ENCODE measurements around the gene MYOG. TPM values are rescaled to one million over a fixed set of nuclear protein-coding genes. Genes with fewer than 3 reads are reported as not detected.

The MYOG gene
- total and polyA plus RNA-seq, 2 experiments from 2014 or later: not detected

DNA sequence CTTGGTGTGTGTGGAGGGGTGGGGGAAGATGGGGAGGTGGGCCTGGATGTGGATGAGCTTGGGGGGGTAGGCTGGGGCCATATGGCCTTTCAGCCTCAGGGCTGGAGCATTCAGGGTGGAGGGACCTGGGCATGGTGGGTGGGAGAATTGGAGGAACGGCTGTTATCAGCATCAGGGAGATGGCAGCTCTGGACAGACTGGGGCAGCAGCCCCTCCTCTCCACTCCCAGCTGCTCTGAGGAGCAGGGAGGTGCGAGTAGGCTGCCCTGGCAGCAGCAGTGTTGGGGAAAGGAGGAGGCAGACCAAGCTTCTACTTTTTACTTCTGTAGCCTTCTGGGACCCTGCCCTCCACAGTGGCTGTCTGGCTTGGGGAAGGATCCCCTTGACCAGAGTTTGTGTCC is 49.3 kb downstream of the MYOG start:
- H3K9me3 ChIP-seq (ENCODE audit: low read depth): no peaks in the 10 kb centered on the region
- no peak overlapping the region for H3K27ac ChIP-seq
- H3K4me2 ChIP-seq: no peak overlapping the region
- H3K4me1 ChIP-seq (ENCODE audit: insufficient read depth): peaks cover 22% of the 10 kb centered on the region
- H2AFZ ChIP-seq: no peak overlapping the region
- no peaks in the 10 kb centered on the region for H3K79me2 ChIP-seq
- no peaks in the 10 kb centered on the region for H3K27me3 ChIP-seq
- no peaks in the 10 kb centered on the region for H3K36me3 ChIP-seq (replicated peaks; ENCODE audit: insufficient read depth, low read depth)
- no peak for TF ChIP-seq EZH2phosphoT487 (IDR thresholded peaks at IDR 0.05; ENCODE audit: low read depth, severe bottlenecking, unreplicated experiment)
- TF ChIP-seq EZH2 (IDR thresholded peaks at IDR 0.05; ENCODE audit: borderline replicate concordance): no peak
- TF ChIP-seq, protein P1, sequence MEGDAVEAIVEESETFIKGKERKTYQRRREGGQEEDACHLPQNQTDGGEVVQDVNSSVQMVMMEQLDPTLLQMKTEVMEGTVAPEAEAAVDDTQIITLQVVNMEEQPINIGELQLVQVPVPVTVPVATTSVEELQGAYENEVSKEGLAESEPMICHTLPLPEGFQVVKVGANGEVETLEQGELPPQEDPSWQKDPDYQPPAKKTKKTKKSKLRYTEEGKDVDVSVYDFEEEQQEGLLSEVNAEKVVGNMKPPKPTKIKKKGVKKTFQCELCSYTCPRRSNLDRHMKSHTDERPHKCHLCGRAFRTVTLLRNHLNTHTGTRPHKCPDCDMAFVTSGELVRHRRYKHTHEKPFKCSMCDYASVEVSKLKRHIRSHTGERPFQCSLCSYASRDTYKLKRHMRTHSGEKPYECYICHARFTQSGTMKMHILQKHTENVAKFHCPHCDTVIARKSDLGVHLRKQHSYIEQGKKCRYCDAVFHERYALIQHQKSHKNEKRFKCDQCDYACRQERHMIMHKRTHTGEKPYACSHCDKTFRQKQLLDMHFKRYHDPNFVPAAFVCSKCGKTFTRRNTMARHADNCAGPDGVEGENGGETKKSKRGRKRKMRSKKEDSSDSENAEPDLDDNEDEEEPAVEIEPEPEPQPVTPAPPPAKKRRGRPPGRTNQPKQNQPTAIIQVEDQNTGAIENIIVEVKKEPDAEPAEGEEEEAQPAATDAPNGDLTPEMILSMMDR (IDR thresholded peaks at IDR 0.05; ENCODE audit: poor library complexity): no peak
- no peaks in the 10 kb centered on the region for H4K20me1 ChIP-seq (ENCODE audit: insufficient read depth, poor library complexity, severe bottlenecking)
- no peak for DNase-seq (ENCODE audit: low spot score)
- WGBS (ENCODE audit: low lambda C conversion rate, missing lambda C conversion rate): 56% methylated on average over 1 of the region's 2 CpGs
- no peaks in the 10 kb centered on the region for H3K9me2 ChIP-seq (replicated peaks; ENCODE audit: insufficient read depth)
- H3K4me3 ChIP-seq: no peak overlapping the region

DNA sequence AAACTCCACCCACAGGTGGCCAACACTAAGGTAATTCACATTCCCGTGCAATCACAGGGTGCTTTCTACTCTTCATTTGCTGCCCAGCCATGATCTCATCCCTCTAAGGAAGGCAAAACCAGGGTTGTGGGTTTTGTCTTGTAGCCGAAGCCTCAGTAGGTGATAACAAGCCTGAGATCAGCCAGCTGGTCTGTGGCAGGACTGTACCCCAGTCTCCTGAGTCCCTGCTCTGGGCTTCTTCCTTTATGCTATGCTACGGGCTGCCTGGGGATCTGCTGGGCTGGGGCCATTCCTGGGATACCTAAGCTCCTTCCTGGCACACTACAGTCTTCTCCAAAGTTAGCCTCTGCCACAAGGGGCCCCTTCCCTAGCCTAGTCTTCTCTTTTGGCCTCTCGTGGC is 49.7 kb downstream of the MYOG start:
- DNase-seq (ENCODE audit: low spot score): no peak
- H2AFZ ChIP-seq: no peak overlapping the region
- no peaks in the 10 kb centered on the region for H3K79me2 ChIP-seq
- no peaks in the 10 kb centered on the region for H4K20me1 ChIP-seq (ENCODE audit: insufficient read depth, poor library complexity, severe bottlenecking)
- H3K27ac ChIP-seq: no peak overlapping the region
- TF ChIP-seq EZH2phosphoT487 (IDR thresholded peaks at IDR 0.05; ENCODE audit: low read depth, severe bottlenecking, unreplicated experiment): no peak
- TF ChIP-seq, protein P1 (IDR thresholded peaks at IDR 0.05; ENCODE audit: poor library complexity): no peak
- TF ChIP-seq EZH2 (IDR thresholded peaks at IDR 0.05; ENCODE audit: borderline replicate concordance): no peak
- no peaks in the 10 kb centered on the region for H3K27me3 ChIP-seq
- no peaks in the 10 kb centered on the region for H3K9me3 ChIP-seq (ENCODE audit: low read depth)
- 51% methylated on average over 4 of the region's 4 CpGs for WGBS (ENCODE audit: low lambda C conversion rate, missing lambda C conversion rate)
- no peak overlapping the region for H3K4me3 ChIP-seq
- H3K4me2 ChIP-seq: no peak overlapping the region
- no peaks in the 10 kb centered on the region for H3K9me2 ChIP-seq (replicated peaks; ENCODE audit: insufficient read depth)
- H3K4me1 ChIP-seq (ENCODE audit: insufficient read depth): peaks cover 22% of the 10 kb centered on the region
- no peaks in the 10 kb centered on the region for H3K36me3 ChIP-seq (replicated peaks; ENCODE audit: insufficient read depth, low read depth)

DNA sequence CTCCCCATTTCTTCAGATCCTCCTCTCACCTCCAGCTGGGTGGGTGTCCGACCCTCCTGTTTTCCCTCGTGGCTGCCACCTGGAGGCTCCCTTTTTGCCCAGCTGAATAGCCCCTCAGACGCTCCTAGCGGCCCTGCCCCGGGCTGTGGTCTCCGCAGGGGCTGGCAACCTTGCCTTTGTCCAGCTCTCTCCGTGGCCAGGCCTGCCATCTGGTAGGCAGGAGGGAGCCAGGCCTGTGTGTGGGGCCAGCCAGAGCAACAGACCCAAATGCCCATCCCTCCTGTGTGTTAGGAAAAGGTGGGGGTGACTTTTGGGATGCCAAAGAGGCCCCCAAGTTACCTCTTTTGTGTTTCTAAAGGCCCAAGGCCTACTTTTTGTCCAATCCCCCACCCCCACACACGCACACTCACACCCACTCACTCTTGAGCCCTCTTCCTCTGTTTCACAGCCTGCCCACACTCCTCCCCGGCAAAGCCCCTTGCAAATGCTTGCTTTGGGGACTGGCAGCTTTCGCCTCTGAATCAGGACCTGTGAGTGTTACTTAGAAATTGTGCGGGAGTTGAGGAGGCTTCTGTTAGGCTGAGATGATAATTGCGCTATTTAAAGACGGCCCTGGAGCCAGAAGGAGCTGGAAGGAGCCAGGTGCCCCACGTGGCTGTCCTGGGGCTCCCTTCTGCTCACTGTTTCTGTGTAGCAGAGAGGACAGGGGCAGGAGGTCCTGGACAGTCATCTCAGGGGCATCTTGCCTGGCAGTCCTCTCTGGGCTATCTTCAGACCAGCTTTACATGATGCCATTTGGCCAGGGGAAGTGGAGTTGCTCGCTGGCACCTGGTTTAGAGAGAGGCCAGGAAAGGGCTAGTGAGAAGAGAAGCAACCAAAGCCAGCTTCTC is 50.5 kb downstream of the MYOG start:
- Histone ChIP-seq H3K4me3 (no peak overlapping the region), H3K27ac (no peak overlapping the region), H3K36me3 (replicated peaks; ENCODE audit: insufficient read depth, low read depth) (no peaks in the 10 kb centered on the region), H3K27me3 (no peaks in the 10 kb centered on the region), H3K9me2 (replicated peaks; ENCODE audit: insufficient read depth) (no peaks in the 10 kb centered on the region), H3K4me1 (ENCODE audit: insufficient read depth) (peaks cover 16% of the 10 kb centered on the region), H3K79me2 (no peaks in the 10 kb centered on the region), H3K9me3 (ENCODE audit: low read depth) (no peaks in the 10 kb centered on the region), H3K4me2 (no peak overlapping the region), H4K20me1 (ENCODE audit: insufficient read depth, poor library complexity, severe bottlenecking) (no peaks in the 10 kb centered on the region), H2AFZ (no peak overlapping the region)
- TF ChIP-seq, protein P1 (IDR thresholded peaks at IDR 0.05; ENCODE audit: poor library complexity): no peak
- no peak for TF ChIP-seq EZH2phosphoT487 (IDR thresholded peaks at IDR 0.05; ENCODE audit: low read depth, severe bottlenecking, unreplicated experiment)
- TF ChIP-seq EZH2 (IDR thresholded peaks at IDR 0.05; ENCODE audit: borderline replicate concordance): no peak
- 80% methylated on average over 15 of the region's 15 CpGs for WGBS (ENCODE audit: low lambda C conversion rate, missing lambda C conversion rate)
- DNase-seq (ENCODE audit: low spot score): no peak
